Kidney (tissue), 14 donors: ENCODE results near the gene FAM111B. TPM values are rescaled to one million over a fixed set of nuclear protein-coding genes. Genes with fewer than 3 reads are reported as not detected.

Experiments used
- DNase-seq, 5 donors: peaks; one replicate each; pipeline ENCODE4 v3.0.0-alpha.2; 2013 to 2020
- FAIRE-seq: peaks from 2 replicates; lab custom pipeline; 2012; peaks lifted over from hg19 to GRCh38; lab: Jason Lieb, UNC
- H3K27ac ChIP-seq, 2 donors: one replicate each; pipeline ENCODE4 v1.7.0; 2013; ENCODE audit warnings: low read depth in 2 of 2, low read length in 2 of 2, inconsistent platforms in 1 of 2
- H3K27me3 ChIP-seq: one replicate; pipeline ENCODE4 v1.7.1; 2013; ENCODE audit warnings: low read length, inconsistent platforms; ENCODE audit not compliant: control insufficient read depth, insufficient read depth
- H3K36me3 ChIP-seq, 3 donors: one replicate each; pipeline versions ENCODE4 v1.7.0 to v1.7.1; 2013; ENCODE audit warnings: low read length in 3 of 3, control low read depth in 1 of 3, inconsistent platforms in 1 of 3; ENCODE audit not compliant: insufficient read depth in 3 of 3, control insufficient read depth in 2 of 3
- H3K4me1 ChIP-seq, 3 donors: one replicate each; pipeline versions ENCODE4 v1.7.0 to v1.7.1; 2013; ENCODE audit warnings: low read length in 3 of 3, inconsistent platforms in 1 of 3, low read depth in 1 of 3; ENCODE audit not compliant: control insufficient read depth in 2 of 3, insufficient read depth in 2 of 3
- H3K4me3 ChIP-seq, 3 donors: one replicate each; pipeline versions ENCODE4 v1.7.0 to v1.8.1; 2013; ENCODE audit warnings: low read length in 3 of 3, control low read depth in 1 of 3, inconsistent platforms in 1 of 3
- H3K9ac ChIP-seq, 3 donors: one replicate each; pipeline versions ENCODE4 v1.7.0 to v1.7.1; 2013; ENCODE audit warnings: low read length in 3 of 3, control low read depth in 1 of 3, inconsistent platforms in 1 of 3
- H3K9me3 ChIP-seq, 3 donors: one replicate each; pipeline versions ENCODE4 v1.7.0 to v1.7.1; 2013; ENCODE audit warnings: low read length in 3 of 3, control low read depth in 1 of 3, inconsistent platforms in 1 of 3; ENCODE audit not compliant: control insufficient read depth in 2 of 3, insufficient read depth in 1 of 3
- CTCF ChIP-seq: IDR thresholded peaks from 3 replicates; pipeline ENCODE4 v1.5.1; 2012; ENCODE audit warnings: mild to moderate bottlenecking, moderate library complexity, borderline replicate concordance; ENCODE audit not compliant: insufficient read depth; ENCODE audit errors: extremely low read depth
- intact Hi-C: fragments of 100-400 bp; cut with DNase I; formaldehyde crosslinking; loops from one replicate; pipeline ENCODE4 v1.11.1; 2022
- polyA plus RNA-seq: library from polyadenylated mRNA; stranded (reverse); fragments of 350-450 nt; fragmentation: Illumina TruSeq; extraction: RNeasy Lipid Tissue Mini Kit (QIAGEN cat#74804); gene quantifications from one replicate; pipeline ENCODE4 v1.2.3, GENCODE V29; 2014; ENCODE audit warnings: low read depth, low replicate concordance; ENCODE audit not compliant: insufficient read depth
- total RNA-seq: library from RNA; stranded (reverse); fragmentation: NEBNext Ultra II Directional; extraction: Animal tissue kit (Norgen Biotek cat#: 25700); gene quantifications from one replicate; pipeline ENCODE4 v1.2.1, GENCODE V29; 2021
- donor health status: control.
- donor health status: control.
- donor health status: control.
- donor health status: control.
- donor health status: control.
- donor health status: DM: yes; HTN: yes; CAD: no.
- donor health status: Normal renal cell carcinoma (clear cell type).

The FAM111B gene
- total and polyA plus RNA-seq, 2 donors from 2014 or later, result 0.17 to 2.2 TPM

DNA sequence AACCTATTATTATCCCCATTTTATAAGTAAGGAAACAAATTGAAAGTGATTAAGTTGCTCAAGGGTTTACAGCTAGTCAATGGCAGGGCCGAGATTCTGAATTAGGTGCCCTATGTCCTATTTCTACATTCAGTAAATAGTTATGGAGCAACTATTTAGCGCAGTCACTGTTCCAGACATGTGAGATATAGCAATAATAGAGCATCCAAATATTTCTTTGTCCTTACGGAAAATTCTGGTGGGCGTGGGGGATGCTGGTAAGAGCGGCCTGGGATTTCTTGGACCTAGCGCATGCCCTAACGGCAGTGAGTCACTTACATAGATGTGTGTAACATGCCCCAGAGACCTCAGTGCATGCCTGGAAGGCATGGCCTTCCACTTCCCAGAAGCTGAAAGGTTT lies 69.3 kb downstream of the FAM111B start:
- DNase-seq, result no peak
- H3K36me3 ChIP-seq, result no peaks in the 10 kb centered on the region
- H3K4me1 ChIP-seq, result peaks cover 4 to 29% (median 10%) of the 10 kb centered on the region in 3 donors
- FAIRE-seq, result no peak
- TF ChIP-seq CTCF, result no peak
- no peak overlapping the region for H3K27ac ChIP-seq
- H3K9me3 ChIP-seq, result no peaks in the 10 kb centered on the region
- H3K27me3 ChIP-seq, result no peaks in the 10 kb centered on the region
- H3K4me3 ChIP-seq, result no peak overlapping the region
- no peak overlapping the region for H3K9ac ChIP-seq
- intact Hi-C loops, result no loop called here

Other genes starting within 250 kb of the FAM111B start
- gene GLYATL1, start 167.7 kb upstream of the FAM111B start, total RNA-seq, result 15.7 TPM
- 199 TPM for gene GLYATL1, start 167.7 kb upstream of the FAM111B start, polyA plus RNA-seq
- gene GLYATL1B, start 20.9 kb upstream of the FAM111B start, total RNA-seq, result not detected
- not detected for gene GLYATL1B, start 20.9 kb upstream of the FAM111B start, polyA plus RNA-seq
- 42.2 TPM for gene FAM111A, start 35.6 kb downstream of the FAM111B start, total RNA-seq
- 14.2 TPM for gene FAM111A, start 35.6 kb downstream of the FAM111B start, polyA plus RNA-seq
- gene DTX4, start 64.9 kb downstream of the FAM111B start, total RNA-seq, result 21.8 TPM
- gene DTX4, start 64.9 kb downstream of the FAM111B start, polyA plus RNA-seq, result 7.2 TPM
- gene MPEG1, start 105.7 kb downstream of the FAM111B start, total RNA-seq, result 33.1 TPM
- gene MPEG1, start 105.7 kb downstream of the FAM111B start, polyA plus RNA-seq, result 2.6 TPM